HCT116 (cell line): ENCODE results near the gene SORCS2. TPM values are rescaled to one million over a fixed set of nuclear protein-coding genes. Genes with fewer than 3 reads are reported as not detected.

Experiments
- ATAC-seq: fragments of 200-7000 bp; cut with Tn5 transposase; 2 replicates; pipeline ENCODE4 v1.9.1; 2020; ENCODE audit warnings: mild to moderate bottlenecking, moderate library complexity
- BruUV-seq: library from RNA; stranded (reverse); fragments of 400-500 nt; replicated peaks from 2 replicates; lab custom pipeline; 2021; lab: Mats Ljungman, UMichigan
- CTCF ChIA-PET: fragments of 300-600 bp; sonication (Branson Sonifier 250); formaldehyde crosslinking; loops from one replicate; lab custom pipeline; 2021; ENCODE audit warnings: antibody characterized with exemption; lab: Charles Lee
- POLR2A ChIA-PET: fragments of 300-600, 350-600 bp; sonication (Branson Sonifier 250); formaldehyde crosslinking; loops from one replicate; lab custom pipeline; 2021; ENCODE audit warnings: antibody characterized with exemption; lab: Charles Lee
- RAD21 ChIA-PET, 2 experiments: fragments of 300-600 bp; sonication (Branson Sonifier 250); formaldehyde crosslinking; loops; one replicate each; lab custom pipeline; 2023; ENCODE audit warnings: low total read pairs in 2 of 2; ENCODE audit not compliant: uncharacterized antibody in 2 of 2, unreplicated experiment in 2 of 2, low non-redundant PET in 1 of 2; lab: Charles Lee
- DNase-seq: peaks from one replicate; pipeline ENCODE4 v3.0.0-alpha.2; 2010; ENCODE audit warnings: low read depth, low spot score
- H2AFZ ChIP-seq: fragments of 200-600 bp; shearing (Covaris generic), sonication (generic); 2 replicates; pipeline ENCODE4 v1.6.1; 2017; ENCODE audit warnings: low read depth, mixed run types, mixed read lengths, antibody characterized with exemption, low read length; ENCODE audit not compliant: poor library complexity, severe bottlenecking
- H3K27ac ChIP-seq: 2 replicates; pipeline ENCODE4 v1.5.1; 2012; ENCODE audit warnings: low read depth, low read length
- H3K27me3 ChIP-seq: fragments of 200-600 bp; sonication (generic); 2 replicates; pipeline ENCODE4 v1.6.1; 2016; ENCODE audit warnings: mixed run types, low read length, mixed read lengths; ENCODE audit not compliant: insufficient read depth
- H3K36me3 ChIP-seq, 2 experiments: fragments of 200-500 bp in 1 of 2; fragments of 200-600 bp in 1 of 2; sonication (Bioruptor generic) in 1 of 2; sonication (generic) in 1 of 2; 2 replicates each; pipeline versions ENCODE4 v1.5.1 to v1.6.1; 2014 to 2016; ENCODE audit warnings: low read length in 2 of 2, inconsistent platforms in 1 of 2, mixed read lengths in 1 of 2, mixed run types in 1 of 2; ENCODE audit not compliant: insufficient read depth in 2 of 2, control insufficient read depth in 1 of 2
- H3K4me1 ChIP-seq, 2 experiments: fragments of 200-600 bp in 1 of 2; sonication (generic) in 1 of 2; 2 replicates each; pipeline versions ENCODE4 v1.5.1 to v1.6.1; 2012 to 2017; ENCODE audit warnings: low read length in 2 of 2, inconsistent platforms in 1 of 2, mild to moderate bottlenecking in 1 of 2, mixed read lengths in 1 of 2, mixed run types in 1 of 2, moderate library complexity in 1 of 2; ENCODE audit not compliant: insufficient read depth in 2 of 2, control insufficient read depth in 1 of 2
- H3K4me2 ChIP-seq: fragments of 200-600 bp; sonication (generic); 2 replicates; pipeline ENCODE4 v1.6.1; 2017; ENCODE audit warnings: mixed run types, low read length, mixed read lengths
- H3K4me3 ChIP-seq, 2 experiments: fragments of 200-600 bp in 1 of 2; sonication (generic) in 1 of 2; replicated peaks in 1 of 2; 2 replicates each; pipeline ENCODE4 v1.5.1; 2011 to 2016; ENCODE audit warnings: low read length in 2 of 2, control low read depth in 1 of 2, low read depth in 1 of 2, mild to moderate bottlenecking in 1 of 2, mixed read lengths in 1 of 2, mixed run types in 1 of 2
- H3K79me2 ChIP-seq: fragments of 200-600 bp; sonication (generic); 2 replicates; pipeline ENCODE4 v1.6.1; 2017; ENCODE audit warnings: mild to moderate bottlenecking, mixed run types, low read length, moderate library complexity, mixed read lengths; ENCODE audit not compliant: insufficient read depth
- H3K9ac ChIP-seq: fragments of 200-600 bp; sonication (generic); 2 replicates; pipeline ENCODE4 v1.6.1; 2016; ENCODE audit warnings: low read length, mixed read lengths
- H3K9me2 ChIP-seq: fragments of 200-600 bp; sonication (generic), shearing (Covaris generic); 2 replicates; pipeline ENCODE4 v1.6.1; 2017; ENCODE audit warnings: mixed run types, mild to moderate bottlenecking, moderate library complexity; ENCODE audit not compliant: insufficient read depth
- H3K9me3 ChIP-seq, 2 experiments: fragments of 200-500 bp in 1 of 2; fragments of 200-600 bp in 1 of 2; sonication (Bioruptor generic) in 1 of 2; sonication (generic) in 1 of 2; 2 replicates each; pipeline ENCODE4 v1.6.1; 2014 to 2017; ENCODE audit warnings: low read length in 2 of 2, mixed read lengths in 2 of 2, inconsistent platforms in 1 of 2, low read depth in 1 of 2, mild to moderate bottlenecking in 1 of 2, mixed run types in 1 of 2, moderate library complexity in 1 of 2; ENCODE audit not compliant: control insufficient read depth in 1 of 2, insufficient read depth in 1 of 2
- H4K20me1 ChIP-seq: fragments of 200-600 bp; sonication (generic), shearing (Covaris generic); 2 replicates; pipeline ENCODE4 v1.6.1; 2017; ENCODE audit warnings: mixed run types, mild to moderate bottlenecking, moderate library complexity; ENCODE audit not compliant: insufficient read depth
- CBX3 ChIP-seq: IDR thresholded peaks from 2 replicates; pipeline ENCODE4 v1.6.1; 2012; ENCODE audit warnings: low read depth
- CEBPB ChIP-seq: IDR thresholded peaks from 2 replicates; pipeline ENCODE4 v1.6.1; 2012; ENCODE audit warnings: low read depth
- CTCF ChIP-seq, 3 experiments: fragments of 200-600 bp in 1 of 3; sonication (generic) in 1 of 3; IDR thresholded peaks in 2 of 3; conservative IDR thresholded peaks in 1 of 3; 2 replicates each; pipeline ENCODE4 v1.5.1; 2012 to 2017; ENCODE audit warnings: low read depth in 2 of 3, low read length in 2 of 3, antibody characterized with exemption in 1 of 3, borderline replicate concordance in 1 of 3, control low read depth in 1 of 3, mild to moderate bottlenecking in 1 of 3, mixed read lengths in 1 of 3, mixed run types in 1 of 3, moderate library complexity in 1 of 3; ENCODE audit not compliant: insufficient read depth in 1 of 3
- EGR1 ChIP-seq: IDR thresholded peaks from 2 replicates; pipeline ENCODE4 v1.6.1; 2012; ENCODE audit warnings: low read depth
- ELF1 ChIP-seq: IDR thresholded peaks from 2 replicates; pipeline ENCODE4 v1.6.1; 2012; ENCODE audit warnings: low read depth, borderline replicate concordance
- EZH2phosphoT487 ChIP-seq: fragments of 200-600 bp; IDR thresholded peaks from 2 replicates; pipeline ENCODE4 v1.6.1; 2018; ENCODE audit warnings: antibody characterized with exemption, borderline replicate concordance
- JUND ChIP-seq: IDR thresholded peaks from 2 replicates; pipeline ENCODE4 v1.6.1; 2012
- POLR2A ChIP-seq: IDR thresholded peaks from 2 replicates; pipeline ENCODE4 v1.7.0; 2011; ENCODE audit warnings: borderline replicate concordance; ENCODE audit not compliant: insufficient read depth, insufficient read length; ENCODE audit errors: extremely low read depth
- SP1 ChIP-seq: IDR thresholded peaks from 2 replicates; pipeline ENCODE4 v1.6.1; 2012; ENCODE audit warnings: low read depth
- SRF ChIP-seq: IDR thresholded peaks from 2 replicates; pipeline ENCODE4 v1.6.1; 2012; ENCODE audit warnings: low read depth
- YY1 ChIP-seq: IDR thresholded peaks from 2 replicates; pipeline ENCODE4 v1.6.1; 2011; ENCODE audit warnings: low read length, low read depth, moderate library complexity, mild to moderate bottlenecking; ENCODE audit not compliant: insufficient replicate concordance; ENCODE audit errors: extremely low read depth
- ZFX ChIP-seq: fragments of 450-650 bp; IDR thresholded peaks from 2 replicates; pipeline ENCODE4 v1.6.1; 2017
- ZNF274 ChIP-seq: fragments of 200-500 bp; sonication (Bioruptor generic); IDR thresholded peaks from 2 replicates; pipeline ENCODE4 v1.6.1; 2014; ENCODE audit warnings: mild to moderate bottlenecking, low read depth, low read length, inconsistent platforms
- intact Hi-C: fragments of 100-400 bp; cut with micrococcal nuclease; formaldehyde crosslinking; loops from 2 replicates; pipeline ENCODE4 v1.10.0; 2022
- total RNA-seq: library from RNA; stranded (reverse); gene quantifications from one replicate; pipeline ENCODE4 v1.2.1, GENCODE V29; 2021; ENCODE audit not compliant: unreplicated experiment
- TF ChIP-seq, protein P1 (sequence below): IDR thresholded peaks from 2 replicates; pipeline ENCODE4 v1.6.1; 2012; ENCODE audit warnings: low read depth
- TF ChIP-seq, protein P2 (sequence below): IDR thresholded peaks from 2 replicates; pipeline ENCODE4 v1.6.1; 2011; ENCODE audit warnings: mild to moderate bottlenecking, low read length, moderate library complexity; ENCODE audit not compliant: insufficient replicate concordance; ENCODE audit errors: extremely low read depth

SORCS2 gene
- total RNA-seq, 1 experiment from 2014 or later = 0.37 TPM

- TF ChIP-seq ELF1 (no peak), YY1 (no peak), ZFX (no peak), CEBPB (no peak)
Observed at GRCh38 chr4:7621252-7622035, 429.1 kb downstream of the SORCS2 start (continued).

GRCh38 chr4:7622371-7622770 lies 430.0 kb downstream of the SORCS2 start:
- DNase-seq (no peak), ATAC-seq (no peak)
- ChIA-PET CTCF (no interaction called here), RAD21 (no interaction called here), POLR2A (no interaction called here)
- Histone ChIP-seq H3K9me3 (no peaks in the 10 kb centered on the region), H3K9me2 (no peaks in the 10 kb centered on the region), H3K27me3 (peaks cover 11% of the 10 kb centered on the region; the same call in 1 of the 2 replicates), H3K4me3 (no peak overlapping the region), H3K4me1 (no peaks in the 10 kb centered on the region), H3K4me2 (no peak overlapping the region), H3K9ac (no peak overlapping the region), H3K27ac (no peak overlapping the region), H4K20me1 (no peaks in the 10 kb centered on the region), H2AFZ (no peak overlapping the region), H3K79me2 (no peaks in the 10 kb centered on the region), H3K36me3 (no peaks in the 10 kb centered on the region)
- intact Hi-C loops = no loop called here
- TF ChIP-seq CEBPB (no peak), CTCF (IDR thresholded peaks at IDR 0.05 in 2 of 3, conservative IDR thresholded peaks at IDR 0.05 in 1 of 3; ENCODE audit: borderline replicate concordance in 1 of 3, insufficient read depth in 1 of 3, low read depth in 2 of 3, low read length in 2 of 3) (no peak), POLR2A (no peak), JUND (no peak), CBX3 (no peak), ZFX (no peak), SRF (no peak), EGR1 (no peak), ZNF274 (no peak), EZH2phosphoT487 (no peak), SP1 (no peak)
- TF ChIP-seq, protein P1, sequence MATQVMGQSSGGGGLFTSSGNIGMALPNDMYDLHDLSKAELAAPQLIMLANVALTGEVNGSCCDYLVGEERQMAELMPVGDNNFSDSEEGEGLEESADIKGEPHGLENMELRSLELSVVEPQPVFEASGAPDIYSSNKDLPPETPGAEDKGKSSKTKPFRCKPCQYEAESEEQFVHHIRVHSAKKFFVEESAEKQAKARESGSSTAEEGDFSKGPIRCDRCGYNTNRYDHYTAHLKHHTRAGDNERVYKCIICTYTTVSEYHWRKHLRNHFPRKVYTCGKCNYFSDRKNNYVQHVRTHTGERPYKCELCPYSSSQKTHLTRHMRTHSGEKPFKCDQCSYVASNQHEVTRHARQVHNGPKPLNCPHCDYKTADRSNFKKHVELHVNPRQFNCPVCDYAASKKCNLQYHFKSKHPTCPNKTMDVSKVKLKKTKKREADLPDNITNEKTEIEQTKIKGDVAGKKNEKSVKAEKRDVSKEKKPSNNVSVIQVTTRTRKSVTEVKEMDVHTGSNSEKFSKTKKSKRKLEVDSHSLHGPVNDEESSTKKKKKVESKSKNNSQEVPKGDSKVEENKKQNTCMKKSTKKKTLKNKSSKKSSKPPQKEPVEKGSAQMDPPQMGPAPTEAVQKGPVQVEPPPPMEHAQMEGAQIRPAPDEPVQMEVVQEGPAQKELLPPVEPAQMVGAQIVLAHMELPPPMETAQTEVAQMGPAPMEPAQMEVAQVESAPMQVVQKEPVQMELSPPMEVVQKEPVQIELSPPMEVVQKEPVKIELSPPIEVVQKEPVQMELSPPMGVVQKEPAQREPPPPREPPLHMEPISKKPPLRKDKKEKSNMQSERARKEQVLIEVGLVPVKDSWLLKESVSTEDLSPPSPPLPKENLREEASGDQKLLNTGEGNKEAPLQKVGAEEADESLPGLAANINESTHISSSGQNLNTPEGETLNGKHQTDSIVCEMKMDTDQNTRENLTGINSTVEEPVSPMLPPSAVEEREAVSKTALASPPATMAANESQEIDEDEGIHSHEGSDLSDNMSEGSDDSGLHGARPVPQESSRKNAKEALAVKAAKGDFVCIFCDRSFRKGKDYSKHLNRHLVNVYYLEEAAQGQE = no peak
- TF ChIP-seq, protein P2, sequence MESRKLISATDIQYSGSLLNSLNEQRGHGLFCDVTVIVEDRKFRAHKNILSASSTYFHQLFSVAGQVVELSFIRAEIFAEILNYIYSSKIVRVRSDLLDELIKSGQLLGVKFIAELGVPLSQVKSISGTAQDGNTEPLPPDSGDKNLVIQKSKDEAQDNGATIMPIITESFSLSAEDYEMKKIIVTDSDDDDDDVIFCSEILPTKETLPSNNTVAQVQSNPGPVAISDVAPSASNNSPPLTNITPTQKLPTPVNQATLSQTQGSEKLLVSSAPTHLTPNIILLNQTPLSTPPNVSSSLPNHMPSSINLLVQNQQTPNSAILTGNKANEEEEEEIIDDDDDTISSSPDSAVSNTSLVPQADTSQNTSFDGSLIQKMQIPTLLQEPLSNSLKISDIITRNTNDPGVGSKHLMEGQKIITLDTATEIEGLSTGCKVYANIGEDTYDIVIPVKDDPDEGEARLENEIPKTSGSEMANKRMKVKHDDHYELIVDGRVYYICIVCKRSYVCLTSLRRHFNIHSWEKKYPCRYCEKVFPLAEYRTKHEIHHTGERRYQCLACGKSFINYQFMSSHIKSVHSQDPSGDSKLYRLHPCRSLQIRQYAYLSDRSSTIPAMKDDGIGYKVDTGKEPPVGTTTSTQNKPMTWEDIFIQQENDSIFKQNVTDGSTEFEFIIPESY = no peak
- BruUV-seq = no TSS peak
